ENCODE measurements around the gene TNIP1. TPM values are rescaled to one million over a fixed set of nuclear protein-coding genes. Genes with fewer than 3 reads are reported as not detected.

Gene TNIP1
- total RNA-seq, 1 donor: 85.8 TPM

DNA sequence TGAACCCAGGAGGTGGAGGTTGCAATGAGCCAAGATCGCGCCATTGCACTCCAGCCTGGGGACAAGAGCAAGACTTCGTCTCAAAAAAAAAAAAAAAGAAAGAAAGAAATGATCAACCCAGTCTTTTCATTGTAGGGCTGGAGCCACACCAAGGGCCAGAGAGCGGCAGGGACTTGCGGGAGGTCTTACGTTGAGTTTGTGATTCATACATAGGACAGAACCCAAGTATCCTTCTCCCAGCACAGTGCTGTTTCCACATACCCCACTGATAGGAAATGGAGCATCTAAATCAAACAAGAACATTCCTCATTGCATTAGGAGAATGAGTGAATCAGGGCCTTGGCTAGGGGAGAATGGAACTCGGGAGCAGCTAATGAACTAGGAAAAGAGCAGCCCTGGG, 3.5 kb upstream of the TNIP1 start:
- Histone ChIP-seq H3K27ac (ENCODE audit: low read depth, low read length) (no peak overlapping the region), H3K79me2 (ENCODE audit: insufficient read depth, low read length) (peaks cover 3% of the 10 kb centered on the region), H4K20me1 (ENCODE audit: insufficient read depth, low read length) (peaks cover 4% of the 10 kb centered on the region), H3K4me2 (ENCODE audit: insufficient read depth, low read length) (no peak overlapping the region), H3K4me3 (ENCODE audit: insufficient read depth, low read length) (no peak overlapping the region), H2AFZ (ENCODE audit: low read length) (no peak overlapping the region), H3K4me1 (ENCODE audit: insufficient read depth, low read length) (peaks cover 22% of the 10 kb centered on the region), H3K9me3 (ENCODE audit: low read depth, low read length) (no peaks in the 10 kb centered on the region), H3K36me3 (ENCODE audit: insufficient read depth, low read length) (no peaks in the 10 kb centered on the region), H3K27me3 (ENCODE audit: insufficient read depth, low read length) (no peaks in the 10 kb centered on the region)
- no peak for DNase-seq (ENCODE audit: insufficient read length, low spot score, missing footprints)
- TF ChIP-seq, protein P1, sequence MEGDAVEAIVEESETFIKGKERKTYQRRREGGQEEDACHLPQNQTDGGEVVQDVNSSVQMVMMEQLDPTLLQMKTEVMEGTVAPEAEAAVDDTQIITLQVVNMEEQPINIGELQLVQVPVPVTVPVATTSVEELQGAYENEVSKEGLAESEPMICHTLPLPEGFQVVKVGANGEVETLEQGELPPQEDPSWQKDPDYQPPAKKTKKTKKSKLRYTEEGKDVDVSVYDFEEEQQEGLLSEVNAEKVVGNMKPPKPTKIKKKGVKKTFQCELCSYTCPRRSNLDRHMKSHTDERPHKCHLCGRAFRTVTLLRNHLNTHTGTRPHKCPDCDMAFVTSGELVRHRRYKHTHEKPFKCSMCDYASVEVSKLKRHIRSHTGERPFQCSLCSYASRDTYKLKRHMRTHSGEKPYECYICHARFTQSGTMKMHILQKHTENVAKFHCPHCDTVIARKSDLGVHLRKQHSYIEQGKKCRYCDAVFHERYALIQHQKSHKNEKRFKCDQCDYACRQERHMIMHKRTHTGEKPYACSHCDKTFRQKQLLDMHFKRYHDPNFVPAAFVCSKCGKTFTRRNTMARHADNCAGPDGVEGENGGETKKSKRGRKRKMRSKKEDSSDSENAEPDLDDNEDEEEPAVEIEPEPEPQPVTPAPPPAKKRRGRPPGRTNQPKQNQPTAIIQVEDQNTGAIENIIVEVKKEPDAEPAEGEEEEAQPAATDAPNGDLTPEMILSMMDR (IDR thresholded peaks at IDR 0.05; ENCODE audit: extremely low read depth, low read depth, low read length): no peak

DNA sequence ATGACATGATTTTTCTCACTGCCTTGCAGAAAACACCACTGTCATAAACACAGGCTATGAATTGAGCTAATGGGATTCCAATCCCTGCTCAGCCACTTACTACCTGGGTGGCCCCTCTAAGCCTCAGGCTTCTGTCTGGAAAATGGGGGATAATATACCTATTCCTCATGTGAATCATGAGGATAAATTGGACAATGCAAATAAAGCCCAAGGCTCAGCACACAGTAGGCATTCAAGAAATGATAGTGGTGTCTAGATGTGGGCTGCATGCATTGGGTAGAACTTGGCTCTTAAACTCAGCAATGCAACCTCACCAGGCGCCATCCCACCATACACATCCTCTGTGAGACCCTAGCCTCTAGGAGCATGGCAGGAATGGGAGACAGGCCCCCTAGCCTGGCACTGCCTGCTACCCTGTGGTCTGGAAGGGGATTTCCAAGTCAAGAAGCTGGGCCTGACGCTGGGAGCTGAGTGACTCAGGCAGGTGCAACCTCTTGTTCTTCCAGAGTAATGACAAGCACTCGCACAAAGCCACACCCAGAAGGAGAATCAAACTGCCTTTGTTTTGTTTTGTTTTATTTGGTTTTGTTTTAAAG, 2.3 kb upstream of the TNIP1 start:
- H3K79me2 ChIP-seq (ENCODE audit: insufficient read depth, low read length): peaks cover 14% of the 10 kb centered on the region
- peaks cover 4% of the 10 kb centered on the region for H3K36me3 ChIP-seq (ENCODE audit: insufficient read depth, low read length)
- H3K27ac ChIP-seq (ENCODE audit: low read depth, low read length): no peak overlapping the region
- no peak overlapping the region for H3K4me2 ChIP-seq (ENCODE audit: insufficient read depth, low read length)
- peaks cover 8% of the 10 kb centered on the region for H4K20me1 ChIP-seq (ENCODE audit: insufficient read depth, low read length)
- TF ChIP-seq, protein P1 (IDR thresholded peaks at IDR 0.05; ENCODE audit: extremely low read depth, low read depth, low read length): no peak
- no peak for DNase-seq (ENCODE audit: insufficient read length, low spot score, missing footprints)
- H3K4me1 ChIP-seq (ENCODE audit: insufficient read depth, low read length): peaks cover 28% of the 10 kb centered on the region
- no peaks in the 10 kb centered on the region for H3K27me3 ChIP-seq (ENCODE audit: insufficient read depth, low read length)
- no peak overlapping the region for H3K4me3 ChIP-seq (ENCODE audit: insufficient read depth, low read length)
- no peaks in the 10 kb centered on the region for H3K9me3 ChIP-seq (ENCODE audit: low read depth, low read length)
- H2AFZ ChIP-seq (ENCODE audit: low read length): no peak overlapping the region

DNA sequence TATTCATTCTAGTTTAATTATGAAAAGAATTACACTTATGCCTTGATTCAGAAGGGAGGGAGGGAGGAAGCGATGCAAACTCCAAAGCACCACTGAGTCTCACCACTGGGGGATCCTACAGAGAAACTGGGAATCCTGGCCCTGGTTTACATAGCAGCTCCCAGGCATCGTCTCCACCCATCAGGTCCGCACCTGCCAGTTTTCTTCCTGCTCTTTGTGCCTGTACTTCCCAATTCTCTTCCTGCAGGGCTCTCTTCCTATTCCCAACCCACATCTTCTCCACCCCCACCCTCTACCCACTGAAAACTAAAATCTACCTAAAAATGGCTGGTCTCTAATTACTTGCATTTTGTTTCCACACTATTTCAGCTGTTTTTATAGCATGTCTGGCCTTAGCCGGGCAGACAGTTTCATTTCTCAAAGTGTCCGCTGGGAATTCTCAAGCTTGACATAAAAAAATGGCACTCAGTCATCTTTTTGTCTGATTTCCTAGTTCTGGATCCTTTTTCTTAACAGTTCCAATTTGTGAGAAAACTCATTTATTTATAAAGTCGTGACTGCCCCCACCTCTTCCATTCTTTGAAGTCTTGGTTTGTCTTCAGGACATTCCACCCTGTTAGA, 1.6 kb upstream of the TNIP1 start:
- Histone ChIP-seq H3K9me3 (ENCODE audit: low read depth, low read length) (no peaks in the 10 kb centered on the region), H3K4me1 (ENCODE audit: insufficient read depth, low read length) (peaks cover 28% of the 10 kb centered on the region), H2AFZ (ENCODE audit: low read length) (no peak overlapping the region), H3K27ac (ENCODE audit: low read depth, low read length) (no peak overlapping the region), H4K20me1 (ENCODE audit: insufficient read depth, low read length) (peaks cover 8% of the 10 kb centered on the region), H3K27me3 (ENCODE audit: insufficient read depth, low read length) (no peaks in the 10 kb centered on the region), H3K4me3 (ENCODE audit: insufficient read depth, low read length) (no peak overlapping the region), H3K4me2 (ENCODE audit: insufficient read depth, low read length) (peak overlapping the region; percentile 82), H3K79me2 (ENCODE audit: insufficient read depth, low read length) (peaks cover 21% of the 10 kb centered on the region), H3K36me3 (ENCODE audit: insufficient read depth, low read length) (peaks cover 4% of the 10 kb centered on the region)
- DNase-seq (ENCODE audit: insufficient read length, low spot score, missing footprints): no peak
- TF ChIP-seq, protein P1 (IDR thresholded peaks at IDR 0.05; ENCODE audit: extremely low read depth, low read depth, low read length): peak; percentile 43

DNA sequence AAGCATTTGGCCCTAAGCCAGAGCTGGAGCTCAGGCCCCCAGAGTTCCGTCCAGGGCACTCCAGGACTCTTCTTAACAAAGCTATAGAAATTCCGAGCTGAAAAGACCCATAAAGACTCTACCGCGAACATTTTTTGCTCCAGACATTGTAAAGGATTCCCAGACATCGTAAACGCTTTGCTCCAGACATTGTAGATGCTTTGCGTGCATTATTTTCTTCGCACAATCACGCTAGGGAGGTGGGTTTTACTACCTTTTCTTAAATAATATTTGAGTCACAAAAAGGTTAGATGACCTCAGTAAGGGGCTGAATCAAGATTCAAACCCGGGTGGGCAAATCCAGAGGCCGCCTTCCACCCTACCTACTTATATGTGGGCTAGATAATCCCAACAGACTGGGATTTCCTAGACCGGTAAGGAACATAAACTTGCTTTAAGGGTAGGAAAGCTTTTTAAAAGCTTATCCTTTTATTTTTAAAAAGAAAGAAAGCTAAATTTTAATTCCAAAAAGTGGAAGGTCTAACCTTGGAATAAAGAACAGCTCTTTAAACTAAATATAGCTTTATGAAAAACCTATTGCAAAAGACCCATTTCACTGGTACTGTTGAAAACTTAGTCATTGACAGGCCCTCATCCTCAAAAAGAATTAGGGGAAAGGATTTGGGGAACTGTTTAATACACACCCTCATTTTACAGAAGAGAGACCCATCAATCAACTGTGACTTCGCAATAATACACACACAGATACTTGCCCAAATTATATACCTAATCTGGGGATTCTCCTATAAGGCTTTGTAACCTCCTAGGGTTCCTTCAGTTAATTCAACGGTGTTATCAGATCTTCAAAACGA, 822 bp upstream of the TNIP1 start:
- H3K27me3 ChIP-seq (ENCODE audit: insufficient read depth, low read length): no peaks in the 10 kb centered on the region
- H3K9me3 ChIP-seq (ENCODE audit: low read depth, low read length): no peaks in the 10 kb centered on the region
- H3K27ac ChIP-seq (ENCODE audit: low read depth, low read length): peak overlapping the region; percentile 91
- peaks cover 13% of the 10 kb centered on the region for H4K20me1 ChIP-seq (ENCODE audit: insufficient read depth, low read length)
- no peak for DNase-seq (ENCODE audit: insufficient read length, low spot score, missing footprints)
- H3K79me2 ChIP-seq (ENCODE audit: insufficient read depth, low read length): peaks cover 29% of the 10 kb centered on the region
- peak overlapping the region; percentile 81 for H2AFZ ChIP-seq (ENCODE audit: low read length)
- H3K4me3 ChIP-seq (ENCODE audit: insufficient read depth, low read length): peak overlapping the region; percentile 91
- H3K4me1 ChIP-seq (ENCODE audit: insufficient read depth, low read length): peaks cover 31% of the 10 kb centered on the region
- peak overlapping the region; percentile 82 for H3K4me2 ChIP-seq (ENCODE audit: insufficient read depth, low read length)
- TF ChIP-seq, protein P1 (IDR thresholded peaks at IDR 0.05; ENCODE audit: extremely low read depth, low read depth, low read length): no peak
- peaks cover 4% of the 10 kb centered on the region for H3K36me3 ChIP-seq (ENCODE audit: insufficient read depth, low read length)
